ENCODE measurements around the gene AUTS2.

The AUTS2 gene

GRCh38 chr7:69826283-69826682 is 228.0 kb downstream of the AUTS2 start:
- DNase-seq, result no peak

GRCh38 chr7:69827140-69827539 is 228.9 kb downstream of the AUTS2 start:
- no peak for DNase-seq

GRCh38 chr7:69827558-69827957 is 229.3 kb downstream of the AUTS2 start:
- DNase-seq, result no peak

- no peak for DNase-seq
Observed at GRCh38 chr7:69832356-69832755, 234.1 kb downstream of the AUTS2 start.

- no peak for DNase-seq
Observed at GRCh38 chr7:69833964-69834363, 235.7 kb downstream of the AUTS2 start.

GRCh38 chr7:69836702-69837101 is 238.4 kb downstream of the AUTS2 start:
- DNase-seq, result no peak

- DNase-seq, result no peak
Observed at GRCh38 chr7:69837387-69838068, 239.3 kb downstream of the AUTS2 start.

- DNase-seq, result no peak
Observed at GRCh38 chr7:69839782-69840181, 241.5 kb downstream of the AUTS2 start.

- DNase-seq, result no peak
Observed at GRCh38 chr7:69840248-69840647, 242.0 kb downstream of the AUTS2 start.

- no peak for DNase-seq
Observed at GRCh38 chr7:69843653-69844052, 245.4 kb downstream of the AUTS2 start.

GRCh38 chr7:69844264-69844868 is 246.1 kb downstream of the AUTS2 start:
- peak; percentile 21 for DNase-seq

GRCh38 chr7:69845721-69846495 is 247.6 kb downstream of the AUTS2 start:
- no peak for DNase-seq

- no peak for DNase-seq
Observed at GRCh38 chr7:69847921-69848612, 249.8 kb downstream of the AUTS2 start.

- DNase-seq, result no peak
Observed at GRCh38 chr7:69849268-69849667, 251.0 kb downstream of the AUTS2 start.

GRCh38 chr7:69857014-69857413 is 258.7 kb downstream of the AUTS2 start:
- DNase-seq, result no peak

- no peak for DNase-seq
Observed at GRCh38 chr7:69858471-69858870, 260.2 kb downstream of the AUTS2 start.

GRCh38 chr7:69859342-69859741 is 261.1 kb downstream of the AUTS2 start:
- DNase-seq, result no peak

- DNase-seq, result no peak
Observed at GRCh38 chr7:69860486-69860885, 262.2 kb downstream of the AUTS2 start.

GRCh38 chr7:69860941-69861622 is 262.8 kb downstream of the AUTS2 start:
- no peak for DNase-seq

- no peak for DNase-seq
Observed at GRCh38 chr7:69862413-69863064, 264.3 kb downstream of the AUTS2 start.

GRCh38 chr7:69864274-69864673 is 266.0 kb downstream of the AUTS2 start:
- no peak for DNase-seq

- no peak for DNase-seq
Observed at GRCh38 chr7:69864822-69865221, 266.5 kb downstream of the AUTS2 start.

Measured in activated CD4-positive, alpha-beta T cell treated with anti-CD3 and anti-CD28 coated beads, Interleukin-2, amount 50 U/mL, for 16 hours (primary cell).